Fibroblast of lung (primary cell): Measurements from ENCODE around the gene ENTPD6.

Experiments
- EZH2 ChIP-seq: IDR thresholded peaks from 2 replicates; pipeline ENCODE4 v1.5.1; 2012; ENCODE audit warnings: low read length, control low read depth, mild to moderate bottlenecking; ENCODE audit errors: missing control alignments
- TF ChIP-seq, protein P1 (sequence below), 2 donors: IDR thresholded peaks in 1 of 2; conservative IDR thresholded peaks in 1 of 2; 1 replicate in 1 of 2; 2 replicates in 1 of 2; pipeline ENCODE4 v1.5.1; 2011 to 2012; ENCODE audit warnings: low read length in 2 of 2, control low read depth in 1 of 2, inconsistent platforms in 1 of 2, low read depth in 1 of 2, mild to moderate bottlenecking in 1 of 2

- TF ChIP-seq, protein P1, sequence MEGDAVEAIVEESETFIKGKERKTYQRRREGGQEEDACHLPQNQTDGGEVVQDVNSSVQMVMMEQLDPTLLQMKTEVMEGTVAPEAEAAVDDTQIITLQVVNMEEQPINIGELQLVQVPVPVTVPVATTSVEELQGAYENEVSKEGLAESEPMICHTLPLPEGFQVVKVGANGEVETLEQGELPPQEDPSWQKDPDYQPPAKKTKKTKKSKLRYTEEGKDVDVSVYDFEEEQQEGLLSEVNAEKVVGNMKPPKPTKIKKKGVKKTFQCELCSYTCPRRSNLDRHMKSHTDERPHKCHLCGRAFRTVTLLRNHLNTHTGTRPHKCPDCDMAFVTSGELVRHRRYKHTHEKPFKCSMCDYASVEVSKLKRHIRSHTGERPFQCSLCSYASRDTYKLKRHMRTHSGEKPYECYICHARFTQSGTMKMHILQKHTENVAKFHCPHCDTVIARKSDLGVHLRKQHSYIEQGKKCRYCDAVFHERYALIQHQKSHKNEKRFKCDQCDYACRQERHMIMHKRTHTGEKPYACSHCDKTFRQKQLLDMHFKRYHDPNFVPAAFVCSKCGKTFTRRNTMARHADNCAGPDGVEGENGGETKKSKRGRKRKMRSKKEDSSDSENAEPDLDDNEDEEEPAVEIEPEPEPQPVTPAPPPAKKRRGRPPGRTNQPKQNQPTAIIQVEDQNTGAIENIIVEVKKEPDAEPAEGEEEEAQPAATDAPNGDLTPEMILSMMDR (conservative IDR thresholded peaks at IDR 0.05 in 1 of 2, IDR thresholded peaks at IDR 0.05 in 1 of 2; ENCODE audit: low read depth in 1 of 2, low read length in 2 of 2), result no peak
- no peak for TF ChIP-seq EZH2
These were observed 56.0 kb downstream of the ENTPD6 start for GRCh38 chr20:25251558-25251957.
